HG03457 (cell line): ENCODE results near the gene CPZ.
"Not testable (repeated sequence)": the region's sequence is repeated elsewhere in the genome, so short reads cannot be mapped to it uniquely, and the experiment has no call there.

Source experiments
- ATAC-seq: cut with Tn5 transposase; IDR thresholded peaks from one replicate; pipeline ENCODE4 v1.9.1; 2021; ENCODE audit warnings: moderate number of reproducible peaks; ENCODE audit not compliant: unreplicated experiment

The CPZ gene

DNA sequence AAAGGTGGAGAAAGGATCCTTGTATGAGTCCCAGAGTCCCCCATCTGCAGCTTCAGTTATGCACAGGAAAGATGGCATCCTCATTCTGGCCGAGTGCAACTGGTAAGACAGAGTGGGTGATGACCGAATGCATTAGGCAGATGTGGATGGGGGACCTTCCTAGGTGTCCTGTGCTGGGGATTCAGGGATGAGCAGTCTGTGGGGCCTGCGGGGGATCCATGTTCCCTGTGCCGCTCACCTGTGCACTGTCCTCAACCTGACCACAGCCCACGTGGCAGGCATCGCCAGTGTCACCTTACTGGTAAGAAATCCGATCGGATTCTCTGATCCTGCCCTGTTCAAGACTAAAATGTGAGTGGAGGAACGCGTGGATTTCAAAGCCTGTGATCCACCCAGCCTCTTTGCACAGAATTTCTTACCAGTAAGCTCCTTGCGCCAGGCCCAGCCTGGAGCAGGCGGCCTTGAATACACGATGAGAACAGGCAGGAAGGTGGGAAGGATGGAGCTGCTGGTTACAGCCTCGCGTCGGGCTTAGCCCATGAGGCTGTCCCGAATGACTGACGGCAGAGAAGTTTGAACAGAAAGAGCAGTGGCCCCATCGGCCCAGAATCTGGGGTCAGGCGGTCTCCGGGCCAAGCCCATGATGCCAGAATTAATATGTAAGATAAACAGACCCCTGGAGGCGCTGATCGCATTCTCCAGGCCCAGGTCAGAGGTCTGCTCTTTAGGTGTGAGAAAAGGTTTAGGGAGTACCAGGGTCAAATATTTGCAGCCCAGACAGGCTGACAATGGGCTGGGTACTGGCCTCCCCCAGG lies 56.5 kb downstream of the CPZ start:
- ATAC-seq, result no peak

DNA sequence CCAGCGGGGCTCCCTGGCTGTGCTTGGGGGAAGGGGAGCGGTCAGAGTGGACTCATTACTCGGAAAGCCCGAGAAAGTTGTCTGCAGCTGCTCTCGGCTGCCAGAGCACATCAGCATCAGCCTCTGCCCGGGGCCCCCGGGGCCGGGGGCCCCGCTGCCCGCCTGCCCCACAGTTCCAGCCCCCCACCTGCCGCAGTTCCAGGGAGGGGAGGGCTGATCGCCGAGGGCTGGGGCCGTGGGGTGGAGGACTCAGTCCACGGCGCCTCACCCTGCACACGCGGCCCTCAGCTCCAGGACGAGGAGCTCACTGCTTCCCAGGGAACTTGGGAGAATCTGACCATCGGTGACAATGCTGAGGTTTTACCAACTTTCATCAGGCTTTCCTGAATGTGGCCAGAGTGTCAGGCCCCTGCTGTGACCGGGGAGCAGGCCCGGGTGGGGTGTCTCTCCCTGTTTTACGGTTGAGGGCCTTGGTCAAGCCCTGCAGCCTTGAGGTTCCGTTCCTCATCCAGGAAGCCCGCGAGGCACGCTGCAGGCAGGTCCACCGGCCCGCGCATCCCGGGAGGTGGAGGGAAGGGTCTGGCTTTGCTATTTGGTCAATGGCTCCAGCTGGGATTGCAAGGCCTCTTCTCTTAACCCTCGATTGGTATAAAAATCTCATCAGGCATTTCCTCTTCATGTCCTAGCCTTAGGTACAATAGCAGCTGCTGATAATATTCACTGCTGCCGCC lies 57.2 kb downstream of the CPZ start:
- ATAC-seq, result no peak

DNA sequence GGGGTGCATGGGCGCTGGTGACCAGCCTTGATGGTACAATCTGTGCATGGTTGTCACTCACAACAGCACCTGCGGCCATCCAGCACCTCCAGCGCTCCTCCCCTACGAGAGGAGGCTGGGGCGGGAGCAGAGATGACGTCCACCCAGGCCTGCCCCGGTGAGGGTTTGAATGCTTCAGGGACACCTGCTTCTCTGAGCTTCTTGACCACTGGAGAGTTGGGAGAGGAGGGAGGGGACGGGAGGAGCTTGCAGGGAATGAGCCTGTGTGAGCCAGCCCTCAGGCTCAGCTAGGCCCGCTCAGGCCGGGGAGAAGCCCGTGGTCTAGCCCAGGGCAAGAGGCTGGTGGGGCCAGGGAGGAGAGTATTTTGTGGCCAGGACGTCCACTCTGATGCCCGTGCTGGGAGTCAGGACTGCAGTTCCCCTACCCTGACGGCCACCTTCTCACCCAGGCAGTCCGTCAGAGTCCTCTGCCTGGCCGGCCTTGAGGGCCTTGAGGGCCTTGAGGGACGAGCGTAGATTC lies 59.2 kb downstream of the CPZ start:
- no peak for ATAC-seq

DNA sequence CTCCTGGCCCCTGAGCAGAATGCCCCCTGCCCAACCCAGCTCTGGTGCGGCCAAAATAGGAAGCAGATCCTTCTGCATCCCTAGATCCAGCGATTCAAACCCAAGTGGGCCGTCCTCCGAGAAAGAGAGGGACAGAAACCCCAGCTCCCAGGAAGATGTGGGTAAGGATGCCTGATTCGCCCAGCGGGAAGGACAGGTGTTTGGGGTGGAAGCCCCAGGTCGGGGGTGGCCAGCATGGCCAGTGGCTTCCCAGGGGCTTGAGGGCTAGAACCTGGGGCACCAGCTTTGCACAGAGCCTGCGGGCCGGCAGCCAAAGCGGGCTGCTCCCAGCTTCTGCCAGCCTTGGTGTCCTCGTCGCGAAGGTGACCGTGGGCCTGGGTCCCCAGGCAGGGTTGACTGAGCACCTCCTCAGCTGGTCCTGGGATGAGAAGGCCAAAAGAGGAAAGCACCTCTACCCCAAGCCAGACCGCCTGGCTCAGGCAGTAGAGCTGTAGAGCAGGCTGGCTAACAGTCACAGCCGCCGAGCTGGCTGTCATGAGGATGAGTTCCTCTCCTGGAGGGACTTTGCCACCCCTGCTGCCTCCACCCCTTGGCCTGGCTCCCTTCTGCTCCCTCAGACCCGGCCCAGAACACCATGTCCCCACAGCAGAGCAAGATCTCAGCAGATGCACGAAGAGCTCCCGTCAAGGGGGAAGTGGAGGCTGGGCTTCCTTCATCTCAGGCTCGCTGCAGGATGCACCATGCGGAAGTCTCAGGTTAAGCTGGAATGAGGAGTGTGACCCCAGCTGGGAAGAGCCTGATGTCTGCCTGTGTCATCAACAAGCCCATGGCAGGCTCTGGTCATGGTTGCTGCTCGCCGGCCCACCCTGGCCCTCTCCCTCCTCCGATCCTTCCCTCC lies 59.9 kb downstream of the CPZ start:
- ATAC-seq, result no peak

DNA sequence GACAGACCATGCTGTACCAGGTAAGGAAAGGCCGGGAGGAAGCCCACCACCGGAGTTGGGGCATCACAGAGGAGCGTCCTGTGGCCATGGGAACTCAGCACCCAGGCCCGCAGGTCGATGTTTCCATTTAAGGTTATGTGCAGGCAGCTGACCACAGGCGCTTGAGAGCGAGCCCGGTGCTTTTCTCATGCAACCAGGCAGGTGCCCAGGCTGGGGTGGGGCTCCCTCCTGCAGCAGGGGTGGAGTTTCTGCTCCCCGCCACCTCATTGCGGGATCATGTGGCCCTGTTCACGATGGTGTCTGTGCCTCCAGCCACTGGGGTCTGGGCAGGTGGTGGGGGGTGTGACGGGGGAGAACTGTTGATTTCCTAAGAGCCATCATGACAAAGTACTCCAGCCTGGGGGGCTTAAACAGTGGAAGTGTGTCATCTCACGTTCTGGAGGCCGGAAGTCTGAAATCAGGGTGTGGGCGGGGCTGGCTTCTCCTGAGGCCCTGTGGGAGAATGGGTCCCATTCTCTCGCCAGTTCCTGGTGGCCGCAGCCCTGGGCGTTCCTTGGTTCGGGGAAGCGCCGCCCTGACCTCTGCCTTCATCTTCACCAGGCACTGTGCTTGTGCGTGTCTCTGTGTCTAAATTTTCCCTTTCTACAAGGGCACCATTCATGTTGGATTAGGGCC lies 60.9 kb downstream of the CPZ start:
- ATAC-seq, result no peak

DNA sequence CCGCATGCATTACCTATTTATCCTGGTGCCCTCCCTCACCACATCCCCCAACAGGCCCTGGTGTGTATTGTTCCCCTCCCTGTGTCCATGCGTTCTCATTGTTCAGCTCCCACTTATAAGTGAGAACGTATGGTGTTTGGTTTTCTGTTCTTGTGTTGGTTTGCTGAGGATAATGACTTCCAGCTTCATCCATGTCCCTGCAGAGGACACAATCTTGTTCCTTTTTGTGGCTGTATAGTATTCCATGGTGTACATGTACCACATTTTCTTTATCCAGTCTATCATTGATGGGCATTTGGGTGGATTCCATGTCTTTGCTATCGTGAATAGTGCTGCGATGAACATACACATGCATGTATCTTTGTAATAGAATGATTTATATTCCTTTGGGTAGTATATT lies 61.6 kb downstream of the CPZ start:
- ATAC-seq, result not testable (repeated sequence)

DNA sequence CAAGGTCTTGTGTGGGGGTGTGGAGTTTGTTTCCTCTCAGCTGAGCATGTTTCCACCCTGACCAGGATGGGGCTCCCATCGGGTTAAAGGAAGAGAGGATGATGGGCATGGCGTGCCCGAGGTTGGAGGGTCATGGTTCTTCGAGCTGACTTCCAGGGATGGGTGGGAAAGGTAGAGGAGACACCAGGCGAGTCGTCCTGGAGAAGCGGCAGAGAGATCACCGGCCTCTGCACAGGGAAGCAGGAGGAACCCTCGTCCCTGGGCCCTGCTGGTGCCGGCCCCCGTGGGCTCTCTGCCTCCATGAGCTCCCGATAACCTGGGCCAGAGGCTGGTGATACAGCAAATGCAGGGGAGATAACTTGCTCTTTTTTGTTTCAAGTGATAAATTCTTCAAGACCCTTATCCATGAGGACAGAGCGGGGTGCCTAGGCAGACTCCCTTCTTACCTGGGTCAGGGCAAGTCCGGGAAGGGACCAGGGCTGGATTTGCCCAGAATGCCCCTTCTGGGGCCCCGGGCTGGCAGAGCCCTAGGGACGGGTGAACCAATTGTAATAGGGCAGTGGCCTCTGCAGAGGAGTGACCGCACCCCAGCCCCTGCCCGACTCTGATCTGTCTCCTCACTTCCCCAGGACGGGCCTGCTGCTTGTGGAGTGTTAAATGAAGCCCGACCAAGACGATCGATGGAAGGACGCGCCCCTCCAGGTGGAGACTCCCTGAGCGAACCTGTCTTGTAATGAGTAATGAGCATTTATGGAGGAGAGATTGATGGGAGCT lies 63.0 kb downstream of the CPZ start:
- ATAC-seq, result no peak

DNA sequence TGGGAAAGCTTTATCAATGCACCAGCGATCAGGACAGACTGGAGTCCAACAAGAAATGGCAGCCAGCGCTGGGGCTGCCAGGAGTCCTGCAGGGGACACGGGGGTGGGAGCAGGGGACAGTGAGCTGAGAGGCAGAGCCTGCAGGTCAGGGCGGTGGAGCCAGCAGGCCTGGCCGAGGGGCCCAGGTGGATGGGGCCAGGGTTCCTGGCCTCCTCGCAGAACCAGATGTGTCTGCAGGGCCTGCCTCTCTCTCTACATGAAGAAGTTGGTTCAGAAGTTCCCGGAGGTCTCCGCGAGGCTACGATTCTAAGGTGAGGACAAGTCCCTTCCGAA lies 63.6 kb downstream of the CPZ start:
- no peak for ATAC-seq

DNA sequence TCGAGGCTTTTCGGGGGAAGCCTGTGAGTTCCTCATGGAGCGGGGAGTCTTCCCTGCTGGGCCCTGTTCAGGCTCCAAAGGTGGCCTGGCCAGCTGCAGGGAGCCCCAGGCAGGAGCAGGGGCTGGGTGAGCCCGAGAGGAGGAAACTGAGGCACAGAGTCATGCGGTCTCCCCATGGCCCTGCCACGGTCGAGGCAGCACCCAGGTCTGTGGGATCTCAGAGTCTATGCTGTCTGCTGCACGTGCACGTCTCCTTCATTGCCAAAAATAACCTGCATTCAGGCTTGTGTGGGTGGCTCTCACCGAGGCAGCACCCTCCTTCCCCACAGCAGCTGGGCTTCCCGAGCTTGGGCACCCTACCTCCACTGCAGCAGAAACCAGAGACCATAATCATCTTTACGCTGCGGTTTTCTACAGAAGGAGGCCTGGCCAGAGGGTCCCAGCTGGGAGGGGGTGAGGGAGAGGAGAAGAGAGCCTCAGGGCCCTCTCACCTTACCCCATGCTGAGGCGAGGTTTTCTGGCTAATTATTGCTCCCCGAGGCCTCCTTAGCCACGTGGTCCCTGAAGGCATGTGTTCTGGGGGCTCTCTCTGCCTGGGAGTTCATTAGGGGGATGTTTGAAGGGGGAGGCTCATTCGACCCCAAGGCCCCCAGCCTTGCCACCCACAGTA lies 64.3 kb downstream of the CPZ start:
- no peak for ATAC-seq

DNA sequence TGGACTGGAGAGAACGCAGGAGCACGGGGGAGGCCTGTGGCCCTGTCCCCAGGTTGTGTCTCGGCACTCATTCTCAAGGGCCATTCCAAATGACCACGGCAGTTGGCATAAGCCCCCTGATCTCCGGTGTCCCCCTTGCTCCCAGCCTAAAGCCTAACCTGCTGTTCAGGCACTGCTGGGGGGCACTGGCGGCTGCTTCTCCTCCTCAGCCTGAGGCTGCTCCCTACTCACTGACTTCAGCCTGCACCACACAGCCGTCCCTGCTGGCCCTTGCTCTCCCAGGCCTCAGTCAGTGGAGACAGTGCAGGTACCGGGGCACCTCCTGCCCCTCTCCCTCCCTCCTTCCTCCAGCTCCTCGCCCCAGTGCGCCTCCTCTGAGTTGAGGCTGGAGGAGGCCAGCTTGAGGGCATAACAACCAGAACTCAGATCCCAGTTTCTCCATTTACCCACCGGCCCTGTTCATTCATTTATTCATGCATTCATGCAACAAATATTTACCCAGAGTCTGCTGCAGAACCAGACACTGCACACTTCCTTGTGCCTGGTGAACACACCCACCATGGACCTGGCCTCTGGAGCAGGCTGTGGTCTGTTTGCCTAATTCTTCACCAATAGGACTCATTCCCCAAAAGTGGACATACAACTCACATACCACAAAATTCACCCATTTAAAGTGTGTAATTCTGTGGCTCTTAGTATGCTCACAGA lies 65.0 kb downstream of the CPZ start:
- ATAC-seq, result no peak

DNA sequence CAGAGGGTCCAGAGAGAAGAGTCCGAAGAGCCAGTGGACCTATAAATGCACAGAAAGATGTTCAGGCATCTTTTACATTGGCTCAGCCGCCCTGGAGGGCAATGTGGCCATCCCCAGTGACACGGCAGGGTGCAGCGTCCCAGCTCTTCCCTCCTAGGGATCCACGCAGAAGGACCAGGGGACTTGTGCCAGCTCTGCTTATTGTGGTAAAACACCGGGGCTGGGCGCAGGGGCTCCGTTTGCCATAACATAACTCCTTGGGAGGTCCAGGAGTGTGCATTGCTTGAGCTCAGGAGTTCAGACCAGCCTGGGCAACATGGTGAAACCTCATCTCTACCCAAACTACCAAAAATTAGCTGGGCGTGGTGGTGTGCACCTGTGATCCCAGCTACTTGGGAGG lies 70.2 kb downstream of the CPZ start:
- ATAC-seq, result no peak

DNA sequence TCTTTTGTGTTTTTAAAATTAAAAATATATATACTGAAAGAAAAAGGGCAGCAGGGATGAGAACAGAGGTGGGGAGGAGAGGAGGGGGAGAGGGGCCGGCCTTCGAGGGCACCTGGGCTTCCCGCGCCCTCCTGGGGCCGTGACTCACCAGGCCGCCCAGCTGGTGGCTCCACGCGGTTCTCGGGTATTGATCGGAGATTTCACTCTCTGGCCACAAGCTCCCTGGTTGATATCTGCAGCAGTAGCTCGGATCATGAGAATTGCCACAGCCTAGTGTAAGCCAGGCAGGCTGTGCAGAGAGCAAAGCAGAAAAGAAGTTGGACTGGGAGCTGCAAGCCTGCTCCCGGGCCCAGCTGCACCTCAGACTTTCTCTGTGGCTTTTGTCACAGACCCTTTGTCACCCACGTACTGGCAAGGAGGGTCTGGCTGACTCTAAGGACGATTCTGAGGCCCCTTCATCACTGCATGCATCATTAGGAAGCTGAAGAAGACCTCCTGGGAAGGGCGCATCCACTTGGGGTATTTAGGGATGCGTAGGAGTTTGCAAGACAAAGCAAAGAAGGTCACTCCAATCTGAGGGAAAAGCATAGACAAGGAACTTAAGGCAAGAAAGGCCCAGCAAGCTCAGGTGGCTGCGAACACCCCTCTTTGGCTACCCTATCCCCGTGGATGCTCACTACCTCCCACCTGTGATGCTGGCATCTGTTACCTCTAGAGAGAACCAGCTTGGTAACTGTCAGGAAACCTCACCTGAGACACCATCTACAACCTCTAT lies 71.7 kb downstream of the CPZ start:
- ATAC-seq, result no peak

DNA sequence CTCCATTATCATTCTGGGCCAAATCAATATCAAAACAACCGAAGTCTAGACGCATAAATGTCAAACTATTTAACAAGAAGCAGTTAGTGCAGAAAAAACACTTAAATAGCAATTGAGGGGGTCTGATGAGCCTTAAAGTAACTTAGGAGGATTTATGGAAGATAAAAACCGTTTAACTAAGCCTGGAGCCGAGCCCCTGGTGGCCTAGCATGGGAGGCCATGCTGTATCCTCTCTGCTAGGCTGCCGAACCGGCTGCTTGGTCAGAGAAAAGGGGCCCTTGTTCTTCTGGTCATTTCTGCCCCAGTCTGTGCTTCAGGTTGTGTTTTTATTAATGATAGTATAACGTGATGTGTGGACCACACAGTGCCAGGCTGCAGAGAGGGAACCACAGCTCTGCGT lies 72.4 kb downstream of the CPZ start:
- ATAC-seq, result no peak

DNA sequence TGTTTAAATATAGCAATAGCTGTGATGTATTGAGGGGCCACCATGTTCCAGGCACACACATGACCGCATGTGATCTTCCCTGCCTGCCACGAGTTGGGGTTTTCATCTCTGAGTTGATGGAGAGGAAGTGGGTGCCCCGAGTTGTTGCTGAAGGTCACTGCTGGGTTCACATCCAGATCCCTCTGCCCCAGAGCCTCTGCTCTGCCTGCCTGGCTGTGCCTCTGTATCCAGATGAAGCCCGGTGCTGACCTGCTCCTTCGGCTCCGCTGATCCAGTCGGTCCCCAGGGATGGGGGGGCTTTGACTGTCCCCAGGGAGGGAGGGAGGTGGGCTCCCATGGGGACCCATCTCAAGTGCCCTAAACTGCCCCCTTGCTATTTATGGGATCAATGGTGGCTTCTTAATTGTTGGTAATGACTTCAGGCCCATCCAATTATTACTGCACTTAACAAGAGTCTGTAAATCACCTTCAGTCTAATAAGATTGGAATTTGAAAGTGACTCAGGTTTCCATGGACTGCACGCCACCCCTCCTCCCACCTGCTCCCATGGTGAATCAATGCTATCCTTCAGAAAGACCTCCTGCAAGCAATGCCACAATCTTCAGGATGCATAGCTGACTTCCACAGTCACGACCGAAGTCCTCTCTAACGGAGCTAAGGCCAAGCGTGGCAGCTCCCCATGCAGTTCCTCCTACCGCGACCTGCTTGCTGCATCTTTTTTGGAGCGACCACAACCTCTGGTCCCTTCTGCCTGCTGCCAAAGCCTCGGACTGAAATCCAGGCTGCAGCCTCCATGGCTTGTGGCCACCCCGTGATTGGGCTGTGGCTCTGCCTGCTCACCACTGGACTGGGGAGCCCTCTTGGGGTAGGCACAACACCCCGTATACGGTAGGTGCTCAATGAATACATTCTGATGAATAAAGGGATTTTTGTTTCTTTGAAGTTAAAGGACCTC lies 73.1 kb downstream of the CPZ start:
- no peak for ATAC-seq

DNA sequence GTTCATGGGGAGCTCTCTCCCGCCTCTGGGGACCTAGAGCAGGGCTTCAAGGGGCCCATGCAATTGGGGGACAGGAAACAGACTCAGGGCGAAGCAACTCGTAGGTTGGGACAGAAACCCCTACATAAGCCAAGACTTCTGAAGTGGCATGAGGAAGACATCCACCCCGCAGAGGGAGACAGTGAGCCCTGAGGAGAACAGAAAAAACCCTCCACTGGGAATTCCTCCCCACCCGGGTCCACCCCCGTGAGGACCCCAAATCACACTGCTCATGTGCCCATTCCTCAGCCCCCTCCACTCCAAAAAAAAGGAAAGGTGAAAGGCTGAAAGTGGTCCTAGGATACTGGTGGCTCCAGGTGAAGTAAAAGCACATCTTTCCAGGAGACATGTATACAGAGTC lies 74.0 kb downstream of the CPZ start:
- ATAC-seq, result no peak
